Effector memory CD4-positive, alpha-beta T cell (primary cell): Measurements from ENCODE around the gene PLXDC1.
A peak's percentile ranks its signal among the peaks of the same experiment; 100 is the strongest.

Experiments used
- DNase-seq, 3 donors: peaks; one replicate each; pipeline ENCODE4 v3.0.0-alpha.2; 2020
- H3K27ac ChIP-seq: 2 replicates; pipeline ENCODE4 v1.7.0; 2013; ENCODE audit warnings: mild to moderate bottlenecking, low read length, moderate library complexity; ENCODE audit not compliant: insufficient read depth, poor library complexity, severe bottlenecking
- H3K27me3 ChIP-seq: replicated peaks from 2 replicates; pipeline ENCODE4 v1.7.0; 2013; ENCODE audit warnings: mild to moderate bottlenecking, low read length; ENCODE audit not compliant: insufficient read depth, control insufficient read depth, poor library complexity, severe bottlenecking
- H3K36me3 ChIP-seq: 2 replicates; pipeline ENCODE4 v1.7.0; 2013; ENCODE audit warnings: mild to moderate bottlenecking, low read length, moderate library complexity; ENCODE audit not compliant: control insufficient read depth, insufficient read depth
- H3K4me1 ChIP-seq: 2 replicates; pipeline ENCODE4 v1.7.0; 2013; ENCODE audit warnings: low read length, mild to moderate bottlenecking; ENCODE audit not compliant: control insufficient read depth, insufficient read depth, poor library complexity, severe bottlenecking
- H3K4me3 ChIP-seq: 2 replicates; pipeline ENCODE4 v1.7.0; 2013; ENCODE audit warnings: low read length, low read depth, mild to moderate bottlenecking; ENCODE audit not compliant: insufficient read depth, poor library complexity, severe bottlenecking
- H3K9me3 ChIP-seq: 2 replicates; pipeline ENCODE4 v1.7.0; 2013; ENCODE audit warnings: mild to moderate bottlenecking, low read length, moderate library complexity; ENCODE audit not compliant: control insufficient read depth

PLXDC1 gene

GRCh38 chr17:39100530-39100929 is 50.9 kb downstream of the PLXDC1 start:
- Histone ChIP-seq H3K4me3 (no peak overlapping the region), H3K27ac (no peak overlapping the region), H3K9me3 (no peaks in the 10 kb centered on the region), H3K4me1 (peaks cover 24% of the 10 kb centered on the region), H3K36me3 (no peaks in the 10 kb centered on the region), H3K27me3 (no peaks in the 10 kb centered on the region)
- DNase-seq: no peak

- no peaks in the 10 kb centered on the region for H3K27me3 ChIP-seq
Observed at GRCh38 chr17:39099663-39100286, 51.7 kb downstream of the PLXDC1 start.

GRCh38 chr17:39098588-39098987 is 52.8 kb downstream of the PLXDC1 start:
- Histone ChIP-seq H3K4me3 (no peak overlapping the region), H3K4me1 (peaks cover 43% of the 10 kb centered on the region), H3K9me3 (no peaks in the 10 kb centered on the region), H3K27ac (no peak overlapping the region), H3K27me3 (no peaks in the 10 kb centered on the region), H3K36me3 (no peaks in the 10 kb centered on the region)
- DNase-seq: no peak

More at GRCh38 chr17:39099663-39100286, 51.7 kb downstream of the PLXDC1 start:
- no peak for DNase-seq
- no peaks in the 10 kb centered on the region for H3K9me3 ChIP-seq
- peaks cover 31% of the 10 kb centered on the region for H3K4me1 ChIP-seq
- no peak overlapping the region for H3K4me3 ChIP-seq
- no peaks in the 10 kb centered on the region for H3K36me3 ChIP-seq
- no peak overlapping the region for H3K27ac ChIP-seq

- peaks cover 51% of the 10 kb centered on the region for H3K4me1 ChIP-seq
Observed at GRCh38 chr17:39097537-39097936, 53.9 kb downstream of the PLXDC1 start.

GRCh38 chr17:39097150-39097519 is 54.3 kb downstream of the PLXDC1 start:
- peak overlapping the region; percentile 52 for H3K27ac ChIP-seq
- peaks cover 54% of the 10 kb centered on the region for H3K4me1 ChIP-seq
- no peaks in the 10 kb centered on the region for H3K27me3 ChIP-seq

More at GRCh38 chr17:39097537-39097936, 53.9 kb downstream of the PLXDC1 start:
- Histone ChIP-seq H3K27ac (no peak overlapping the region), H3K36me3 (no peaks in the 10 kb centered on the region), H3K4me3 (no peak overlapping the region), H3K9me3 (no peaks in the 10 kb centered on the region), H3K27me3 (no peaks in the 10 kb centered on the region)
- no peak for DNase-seq

GRCh38 chr17:39096508-39097149 is 54.8 kb downstream of the PLXDC1 start:
- H3K4me1 ChIP-seq: peaks cover 58% of the 10 kb centered on the region
- H3K27me3 ChIP-seq: no peaks in the 10 kb centered on the region
- H3K27ac ChIP-seq: peak overlapping the region; percentile 52
- peak overlapping the region; percentile 3 for H3K4me3 ChIP-seq
- peak in 2 of 3 donors; percentile 3 to 12 for DNase-seq
- no peaks in the 10 kb centered on the region for H3K36me3 ChIP-seq
- no peaks in the 10 kb centered on the region for H3K9me3 ChIP-seq

More at GRCh38 chr17:39097150-39097519, 54.3 kb downstream of the PLXDC1 start:
- no peak for DNase-seq
- Histone ChIP-seq H3K4me3 (peak overlapping the region; percentile 3), H3K36me3 (no peaks in the 10 kb centered on the region), H3K9me3 (no peaks in the 10 kb centered on the region)

GRCh38 chr17:39095309-39095686 is 56.1 kb downstream of the PLXDC1 start:
- Histone ChIP-seq H3K36me3 (no peaks in the 10 kb centered on the region), H3K9me3 (no peaks in the 10 kb centered on the region), H3K4me1 (peaks cover 70% of the 10 kb centered on the region), H3K27ac (peak overlapping the region; percentile 48), H3K27me3 (no peaks in the 10 kb centered on the region), H3K4me3 (no peak overlapping the region)
- DNase-seq: no peak

- peak in 1 of 3 donors; percentile 17 for DNase-seq
- Histone ChIP-seq H3K4me3 (peak overlapping the region; percentile 21), H3K27ac (peak overlapping the region; percentile 48), H3K36me3 (no peaks in the 10 kb centered on the region), H3K4me1 (peaks cover 70% of the 10 kb centered on the region), H3K9me3 (no peaks in the 10 kb centered on the region), H3K27me3 (no peaks in the 10 kb centered on the region)
Observed at GRCh38 chr17:39094607-39095308, 56.7 kb downstream of the PLXDC1 start.

- Histone ChIP-seq H3K27ac (peak overlapping the region; percentile 43), H3K4me1 (peaks cover 66% of the 10 kb centered on the region), H3K9me3 (no peaks in the 10 kb centered on the region), H3K36me3 (no peaks in the 10 kb centered on the region), H3K4me3 (peak overlapping the region; percentile 20), H3K27me3 (no peaks in the 10 kb centered on the region)
- no peak for DNase-seq
Observed at GRCh38 chr17:39092692-39093230, 58.7 kb downstream of the PLXDC1 start.
